HG03039 (cell line): Measurements from ENCODE around the gene HLA-DPA1.

ENCODE experiments used
- ATAC-seq: cut with Tn5 transposase; IDR thresholded peaks from one replicate; pipeline ENCODE4 v1.9.1; 2021; ENCODE audit warnings: mild to moderate bottlenecking, moderate library complexity; ENCODE audit not compliant: unreplicated experiment

Gene HLA-DPA1

GRCh38 chr6:33018418-33018817, 55.0 kb downstream of the HLA-DPA1 start:
- ATAC-seq = no peak

- no peak for ATAC-seq
These were observed 55.6 kb downstream of the HLA-DPA1 start for GRCh38 chr6:33017694-33018353.

DNA sequence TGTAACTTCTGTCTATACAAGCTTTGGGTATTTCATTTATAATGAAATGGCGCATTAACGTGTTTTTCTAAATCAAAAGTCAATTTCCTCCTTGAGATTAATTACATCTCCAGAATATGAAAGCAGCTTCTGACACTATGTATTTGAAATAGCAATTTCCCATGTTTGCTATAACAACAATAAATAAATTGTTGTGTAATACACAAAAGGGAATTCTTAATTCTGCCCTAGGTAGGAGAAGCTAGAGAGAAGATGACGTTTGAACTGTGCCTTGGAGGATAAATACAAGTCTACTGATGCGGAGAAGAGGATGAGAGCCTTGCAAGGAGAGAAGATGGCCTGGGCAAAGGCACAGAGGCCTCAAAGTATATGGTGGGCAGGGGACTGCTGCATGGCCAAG, 56.4 kb downstream of the HLA-DPA1 start:
- ATAC-seq = no peak

- ATAC-seq = no peak
These were observed 57.7 kb downstream of the HLA-DPA1 start for GRCh38 chr6:33015798-33016197.

DNA sequence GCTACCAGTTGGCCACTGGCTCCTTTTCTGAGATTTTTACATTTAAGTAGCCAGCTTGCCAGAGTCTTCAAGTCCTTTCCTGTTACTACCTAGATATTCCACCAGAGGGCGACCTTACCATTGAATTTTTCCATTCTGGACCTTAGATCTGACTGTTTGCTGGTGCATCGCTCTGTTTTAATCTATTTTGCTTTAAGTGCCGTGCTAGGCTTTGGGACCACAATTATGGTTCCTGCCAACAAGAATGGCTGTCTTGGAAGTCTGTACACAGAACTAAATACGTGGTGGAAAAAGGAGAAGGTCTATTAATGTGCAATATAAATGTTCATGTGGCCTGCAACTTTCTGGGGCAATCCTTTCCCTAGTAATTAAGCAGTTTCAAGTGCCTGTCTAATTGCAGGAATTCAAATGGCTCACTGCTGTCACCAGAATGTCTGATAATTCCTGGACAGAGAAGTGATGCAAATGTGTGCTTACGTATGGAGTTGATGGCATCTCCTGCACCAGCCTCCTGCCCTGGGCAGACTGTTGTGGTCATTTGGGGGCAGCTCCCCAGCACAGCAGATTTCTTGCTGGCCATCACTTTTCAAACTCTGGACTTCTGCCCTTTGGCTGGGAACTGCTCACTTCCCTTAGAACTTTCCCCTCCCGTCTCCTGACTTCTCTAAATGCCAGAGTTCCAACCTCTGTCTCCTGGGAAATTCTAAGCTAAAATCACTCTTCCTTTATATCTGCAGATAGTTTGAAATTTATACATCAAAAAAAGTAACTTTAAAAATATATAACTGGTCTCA, 58.4 kb downstream of the HLA-DPA1 start:
- ATAC-seq = no peak
